Measurements from ENCODE around the gene KRI1.
"Not testable (repeated sequence)": the region's sequence is repeated elsewhere in the genome, so short reads cannot be mapped to it uniquely, and the experiment has no call there.

The KRI1 gene

GRCh38 chr19:10538204-10538983 is 27.4 kb downstream of the KRI1 start:
- Histone ChIP-seq H3K27ac (no peak overlapping the region), H3K36me3 (no peaks in the 10 kb centered on the region), H3K4me3 (no peak overlapping the region), H3K27me3 (no peaks in the 10 kb centered on the region), H3K4me2 (peak overlapping the region in 2 of 11 experiments; percentile 16 to 48; a peak in 5 of 22 replicates), H3K9ac (no peak overlapping the region), H3K4me1 (peaks cover 0 to 36% (median 26%) of the 10 kb centered on the region in 10 experiments; a peak in 18 of 20 replicates), H4K20me1 (no peaks in the 10 kb centered on the region), H3K9me3 (replicated peaks in 1 of 11) (no peaks in the 10 kb centered on the region)
- no peak for TF ChIP-seq Cebpa-rat (IDR thresholded peaks at IDR 0.05)

GRCh38 chr19:10537668-10538067 is 28.1 kb downstream of the KRI1 start:
- Histone ChIP-seq H3K36me3 (no peaks in the 10 kb centered on the region), H3K27ac (no peak overlapping the region), H3K9ac (no peak overlapping the region), H4K20me1 (no peaks in the 10 kb centered on the region), H3K4me3 (no peak overlapping the region), H3K27me3 (no peaks in the 10 kb centered on the region), H3K4me1 (peaks cover 0 to 29% (median 19%) of the 10 kb centered on the region in 10 experiments; a peak in 17 of 20 replicates), H3K9me3 (replicated peaks in 1 of 11) (peaks cover 0 to 1% (median 0%) of the 10 kb centered on the region in 11 experiments; a peak in 4 of 22 replicates), H3K4me2 (no peak overlapping the region)
- no peak for TF ChIP-seq Cebpa-rat (IDR thresholded peaks at IDR 0.05)

- no peak overlapping the region for H3K4me2 ChIP-seq
- no peaks in the 10 kb centered on the region for H3K27me3 ChIP-seq
- H3K4me3 ChIP-seq = no peak overlapping the region
- no peaks in the 10 kb centered on the region for H4K20me1 ChIP-seq
- no peak overlapping the region for H3K9ac ChIP-seq
- H3K4me1 ChIP-seq = peaks cover 0 to 18% (median 11%) of the 10 kb centered on the region in 10 experiments; a peak in 12 of 20 replicates
- H3K36me3 ChIP-seq = no peaks in the 10 kb centered on the region
- peaks cover 0 to 5% (median 0%) of the 10 kb centered on the region in 11 experiments; a peak in 4 of 22 replicates for H3K9me3 ChIP-seq (replicated peaks in 1 of 11)
- no peak for TF ChIP-seq Cebpa-rat (IDR thresholded peaks at IDR 0.05)
- no peak overlapping the region for H3K27ac ChIP-seq
Measured at GRCh38 chr19:10535613-10536012, 30.2 kb downstream of the KRI1 start.

GRCh38 chr19:10533646-10534386 is 32.0 kb downstream of the KRI1 start:
- no peaks in the 10 kb centered on the region for H4K20me1 ChIP-seq
- peaks cover 0 to 16% (median 7%) of the 10 kb centered on the region in 10 experiments; a peak in 10 of 20 replicates for H3K4me1 ChIP-seq
- H3K4me2 ChIP-seq = no peak overlapping the region
- no peak overlapping the region for H3K27ac ChIP-seq
- peaks cover 0 to 5% (median 0%) of the 10 kb centered on the region in 11 experiments; a peak in 4 of 22 replicates for H3K9me3 ChIP-seq (replicated peaks in 1 of 11)
- H3K9ac ChIP-seq = no peak overlapping the region
- H3K36me3 ChIP-seq = no peaks in the 10 kb centered on the region
- no peaks in the 10 kb centered on the region for H3K27me3 ChIP-seq
- no peak overlapping the region for H3K4me3 ChIP-seq
- TF ChIP-seq Cebpa-rat (IDR thresholded peaks at IDR 0.05) = no peak

- H3K9ac ChIP-seq = no peak overlapping the region
- no peaks in the 10 kb centered on the region for H3K27me3 ChIP-seq
- no peaks in the 10 kb centered on the region for H4K20me1 ChIP-seq
- no peak overlapping the region for H3K27ac ChIP-seq
- H3K4me1 ChIP-seq = peaks cover 0 to 13% (median 0%) of the 10 kb centered on the region in 10 experiments; a peak in 2 of 20 replicates
- peaks cover 0 to 5% (median 0%) of the 10 kb centered on the region in 11 experiments; a peak in 4 of 22 replicates for H3K9me3 ChIP-seq (replicated peaks in 1 of 11)
- no peak for TF ChIP-seq Cebpa-rat (IDR thresholded peaks at IDR 0.05)
- no peaks in the 10 kb centered on the region for H3K36me3 ChIP-seq
- no peak overlapping the region for H3K4me2 ChIP-seq
- no peak overlapping the region for H3K4me3 ChIP-seq
Measured at GRCh38 chr19:10532457-10532856, 33.4 kb downstream of the KRI1 start.

- not testable (repeated sequence) for H3K4me3 ChIP-seq; H4K20me1 ChIP-seq; H3K27ac ChIP-seq; H3K4me1 ChIP-seq; H3K36me3 ChIP-seq; H3K9me3 ChIP-seq (replicated peaks in 1 of 11); H3K4me2 ChIP-seq; H3K9ac ChIP-seq; H3K27me3 ChIP-seq
Measured at GRCh38 chr19:10526887-10527286, 38.9 kb downstream of the KRI1 start.

GRCh38 chr19:10525636-10526035 is 40.2 kb downstream of the KRI1 start:
- no peak overlapping the region for H3K4me3 ChIP-seq
- H4K20me1 ChIP-seq = no peaks in the 10 kb centered on the region
- no peak overlapping the region for H3K4me2 ChIP-seq
- no peak overlapping the region for H3K9ac ChIP-seq
- H3K27me3 ChIP-seq = no peaks in the 10 kb centered on the region
- no peaks in the 10 kb centered on the region for H3K9me3 ChIP-seq (replicated peaks in 1 of 11)
- H3K36me3 ChIP-seq = no peaks in the 10 kb centered on the region
- no peak overlapping the region for H3K27ac ChIP-seq
- no peak for TF ChIP-seq Cebpa-rat (IDR thresholded peaks at IDR 0.05)
- H3K4me1 ChIP-seq = peaks cover 0 to 3% (median 0%) of the 10 kb centered on the region in 10 experiments; a peak in 3 of 20 replicates

GRCh38 chr19:10523135-10523636 is 42.6 kb downstream of the KRI1 start:
- Histone ChIP-seq H3K9ac (no peak overlapping the region), H3K4me1 (peaks cover 8 to 24% (median 15%) of the 10 kb centered on the region in 10 experiments), H3K27ac (no peak overlapping the region), H3K27me3 (peaks cover 0 to 15% (median 0%) of the 10 kb centered on the region in 11 experiments; a peak in 7 of 22 replicates), H4K20me1 (no peaks in the 10 kb centered on the region), H3K9me3 (replicated peaks in 1 of 11) (no peaks in the 10 kb centered on the region), H3K4me2 (no peak overlapping the region), H3K36me3 (no peaks in the 10 kb centered on the region), H3K4me3 (no peak overlapping the region)
- no peak for TF ChIP-seq Cebpa-rat (IDR thresholded peaks at IDR 0.05)

GRCh38 chr19:10521461-10522171 is 44.2 kb downstream of the KRI1 start:
- Histone ChIP-seq H3K27me3 (peaks cover 0 to 24% (median 3%) of the 10 kb centered on the region in 11 experiments; a peak in 7 of 22 replicates), H3K9me3 (replicated peaks in 1 of 11) (no peaks in the 10 kb centered on the region), H4K20me1 (no peaks in the 10 kb centered on the region), H3K4me2 (no peak overlapping the region), H3K4me1 (peaks cover 21 to 40% (median 31%) of the 10 kb centered on the region in 10 experiments), H3K9ac (no peak overlapping the region), H3K4me3 (no peak overlapping the region), H3K27ac (no peak overlapping the region), H3K36me3 (no peaks in the 10 kb centered on the region)
- no peak for TF ChIP-seq Cebpa-rat (IDR thresholded peaks at IDR 0.05)

Measured in BLaER1 treated with 17β-estradiol and CSF1 and Interleukin-3, amounts not matched to agents 10 nM and 100 nM (cell line).